HCT116 (cell line): ENCODE results near the gene ASS1. TPM values are rescaled to one million over a fixed set of nuclear protein-coding genes. Genes with fewer than 3 reads are reported as not detected.

Experiments
- ATAC-seq: fragments of 200-7000 bp; cut with Tn5 transposase; 2 replicates; pipeline ENCODE4 v1.9.1; 2020; ENCODE audit warnings: mild to moderate bottlenecking, moderate library complexity
- BruUV-seq: library from RNA; stranded (reverse); fragments of 400-500 nt; replicated peaks from 2 replicates; lab custom pipeline; 2021; lab: Mats Ljungman, UMichigan
- CTCF ChIA-PET: fragments of 300-600 bp; sonication (Branson Sonifier 250); formaldehyde crosslinking; loops from one replicate; lab custom pipeline; 2021; ENCODE audit warnings: antibody characterized with exemption; lab: Charles Lee
- POLR2A ChIA-PET: fragments of 300-600, 350-600 bp; sonication (Branson Sonifier 250); formaldehyde crosslinking; loops from one replicate; lab custom pipeline; 2021; ENCODE audit warnings: antibody characterized with exemption; lab: Charles Lee
- RAD21 ChIA-PET, 2 experiments: fragments of 300-600 bp; sonication (Branson Sonifier 250); formaldehyde crosslinking; loops; one replicate each; lab custom pipeline; 2023; ENCODE audit warnings: low total read pairs in 2 of 2; ENCODE audit not compliant: uncharacterized antibody in 2 of 2, unreplicated experiment in 2 of 2, low non-redundant PET in 1 of 2; lab: Charles Lee
- DNase-seq: peaks from one replicate; pipeline ENCODE4 v3.0.0-alpha.2; 2010; ENCODE audit warnings: low read depth, low spot score
- H2AFZ ChIP-seq: fragments of 200-600 bp; shearing (Covaris generic), sonication (generic); 2 replicates; pipeline ENCODE4 v1.6.1; 2017; ENCODE audit warnings: low read depth, mixed run types, mixed read lengths, antibody characterized with exemption, low read length; ENCODE audit not compliant: poor library complexity, severe bottlenecking
- H3K27ac ChIP-seq: 2 replicates; pipeline ENCODE4 v1.5.1; 2012; ENCODE audit warnings: low read depth, low read length
- H3K27me3 ChIP-seq: fragments of 200-600 bp; sonication (generic); 2 replicates; pipeline ENCODE4 v1.6.1; 2016; ENCODE audit warnings: mixed run types, low read length, mixed read lengths; ENCODE audit not compliant: insufficient read depth
- H3K36me3 ChIP-seq, 2 experiments: fragments of 200-500 bp in 1 of 2; fragments of 200-600 bp in 1 of 2; sonication (Bioruptor generic) in 1 of 2; sonication (generic) in 1 of 2; 2 replicates each; pipeline versions ENCODE4 v1.5.1 to v1.6.1; 2014 to 2016; ENCODE audit warnings: low read length in 2 of 2, inconsistent platforms in 1 of 2, mixed read lengths in 1 of 2, mixed run types in 1 of 2; ENCODE audit not compliant: insufficient read depth in 2 of 2, control insufficient read depth in 1 of 2
- H3K4me1 ChIP-seq, 2 experiments: fragments of 200-600 bp in 1 of 2; sonication (generic) in 1 of 2; 2 replicates each; pipeline versions ENCODE4 v1.5.1 to v1.6.1; 2012 to 2017; ENCODE audit warnings: low read length in 2 of 2, inconsistent platforms in 1 of 2, mild to moderate bottlenecking in 1 of 2, mixed read lengths in 1 of 2, mixed run types in 1 of 2, moderate library complexity in 1 of 2; ENCODE audit not compliant: insufficient read depth in 2 of 2, control insufficient read depth in 1 of 2
- H3K4me2 ChIP-seq: fragments of 200-600 bp; sonication (generic); 2 replicates; pipeline ENCODE4 v1.6.1; 2017; ENCODE audit warnings: mixed run types, low read length, mixed read lengths
- H3K4me3 ChIP-seq, 2 experiments: fragments of 200-600 bp in 1 of 2; sonication (generic) in 1 of 2; replicated peaks in 1 of 2; 2 replicates each; pipeline ENCODE4 v1.5.1; 2011 to 2016; ENCODE audit warnings: low read length in 2 of 2, control low read depth in 1 of 2, low read depth in 1 of 2, mild to moderate bottlenecking in 1 of 2, mixed read lengths in 1 of 2, mixed run types in 1 of 2
- H3K79me2 ChIP-seq: fragments of 200-600 bp; sonication (generic); 2 replicates; pipeline ENCODE4 v1.6.1; 2017; ENCODE audit warnings: mild to moderate bottlenecking, mixed run types, low read length, moderate library complexity, mixed read lengths; ENCODE audit not compliant: insufficient read depth
- H3K9ac ChIP-seq: fragments of 200-600 bp; sonication (generic); 2 replicates; pipeline ENCODE4 v1.6.1; 2016; ENCODE audit warnings: low read length, mixed read lengths
- H3K9me2 ChIP-seq: fragments of 200-600 bp; sonication (generic), shearing (Covaris generic); 2 replicates; pipeline ENCODE4 v1.6.1; 2017; ENCODE audit warnings: mixed run types, mild to moderate bottlenecking, moderate library complexity; ENCODE audit not compliant: insufficient read depth
- H3K9me3 ChIP-seq, 2 experiments: fragments of 200-500 bp in 1 of 2; fragments of 200-600 bp in 1 of 2; sonication (Bioruptor generic) in 1 of 2; sonication (generic) in 1 of 2; 2 replicates each; pipeline ENCODE4 v1.6.1; 2014 to 2017; ENCODE audit warnings: low read length in 2 of 2, mixed read lengths in 2 of 2, inconsistent platforms in 1 of 2, low read depth in 1 of 2, mild to moderate bottlenecking in 1 of 2, mixed run types in 1 of 2, moderate library complexity in 1 of 2; ENCODE audit not compliant: control insufficient read depth in 1 of 2, insufficient read depth in 1 of 2
- H4K20me1 ChIP-seq: fragments of 200-600 bp; sonication (generic), shearing (Covaris generic); 2 replicates; pipeline ENCODE4 v1.6.1; 2017; ENCODE audit warnings: mixed run types, mild to moderate bottlenecking, moderate library complexity; ENCODE audit not compliant: insufficient read depth
- CBX3 ChIP-seq: IDR thresholded peaks from 2 replicates; pipeline ENCODE4 v1.6.1; 2012; ENCODE audit warnings: low read depth
- CEBPB ChIP-seq: IDR thresholded peaks from 2 replicates; pipeline ENCODE4 v1.6.1; 2012; ENCODE audit warnings: low read depth
- EGR1 ChIP-seq: IDR thresholded peaks from 2 replicates; pipeline ENCODE4 v1.6.1; 2012; ENCODE audit warnings: low read depth
- EZH2 ChIP-seq: fragments of 200-600 bp; sonication (generic); IDR thresholded peaks from 2 replicates; pipeline ENCODE4 v1.6.1; 2017; ENCODE audit warnings: antibody characterized with exemption, mixed run types
- EZH2phosphoT487 ChIP-seq: fragments of 200-600 bp; IDR thresholded peaks from 2 replicates; pipeline ENCODE4 v1.6.1; 2018; ENCODE audit warnings: antibody characterized with exemption, borderline replicate concordance
- POLR2AphosphoS5 ChIP-seq: IDR thresholded peaks from 2 replicates; pipeline ENCODE4 v1.6.1; 2011; ENCODE audit warnings: mild to moderate bottlenecking, low read depth, low read length, moderate library complexity
- RAD21 ChIP-seq: IDR thresholded peaks from 2 replicates; pipeline ENCODE4 v1.6.1; 2012; ENCODE audit warnings: low read depth, mild to moderate bottlenecking
- SP1 ChIP-seq: IDR thresholded peaks from 2 replicates; pipeline ENCODE4 v1.6.1; 2012; ENCODE audit warnings: low read depth
- SRF ChIP-seq: IDR thresholded peaks from 2 replicates; pipeline ENCODE4 v1.6.1; 2012; ENCODE audit warnings: low read depth
- TCF7L2 ChIP-seq: IDR thresholded peaks from 2 replicates; pipeline ENCODE4 v1.7.0; 2011; ENCODE audit warnings: borderline replicate concordance, inconsistent platforms; ENCODE audit not compliant: insufficient read depth, insufficient read length; ENCODE audit errors: extremely low read depth
- ZFX ChIP-seq: fragments of 450-650 bp; IDR thresholded peaks from 2 replicates; pipeline ENCODE4 v1.6.1; 2017
- ZNF274 ChIP-seq: fragments of 200-500 bp; sonication (Bioruptor generic); IDR thresholded peaks from 2 replicates; pipeline ENCODE4 v1.6.1; 2014; ENCODE audit warnings: mild to moderate bottlenecking, low read depth, low read length, inconsistent platforms
- intact Hi-C: fragments of 100-400 bp; cut with micrococcal nuclease; formaldehyde crosslinking; loops from 2 replicates; pipeline ENCODE4 v1.10.0; 2022
- total RNA-seq: library from RNA; stranded (reverse); gene quantifications from one replicate; pipeline ENCODE4 v1.2.1, GENCODE V29; 2021; ENCODE audit not compliant: unreplicated experiment
- TF ChIP-seq, protein P1 (sequence below): IDR thresholded peaks from 2 replicates; pipeline ENCODE4 v1.6.1; 2012
- TF ChIP-seq, protein P2 (sequence below): IDR thresholded peaks from 2 replicates; pipeline ENCODE4 v1.6.1; 2011; ENCODE audit warnings: mild to moderate bottlenecking, low read length, moderate library complexity; ENCODE audit not compliant: insufficient replicate concordance; ENCODE audit errors: extremely low read depth
- TF ChIP-seq, protein P3 (sequence below): IDR thresholded peaks from 2 replicates; pipeline ENCODE4 v1.6.1; 2012

The ASS1 gene
- total RNA-seq, 1 experiment from 2014 or later = 92.6 TPM

DNA sequence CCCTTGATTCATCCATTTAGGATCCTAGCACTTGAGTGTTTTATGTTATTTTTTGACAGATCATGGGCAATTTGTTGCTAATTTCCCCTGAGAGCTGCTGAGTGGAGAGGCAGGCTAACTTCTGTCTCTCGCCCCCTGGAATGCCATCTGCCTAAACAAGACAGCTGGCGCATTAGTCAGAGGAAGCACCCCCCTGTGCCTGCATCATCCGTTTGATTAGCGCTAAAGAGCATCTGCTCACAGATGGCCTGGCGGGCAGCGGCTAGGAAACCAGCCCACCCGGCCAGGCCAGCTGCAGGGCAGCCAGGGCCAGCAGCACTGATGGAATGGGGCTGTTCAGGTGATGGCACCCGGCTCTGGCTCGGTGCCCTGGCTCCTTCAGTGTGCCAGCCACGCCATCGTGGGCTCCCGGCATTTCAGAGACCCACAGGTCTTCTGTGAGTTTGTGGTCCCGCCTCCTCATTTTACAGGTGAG is 22.9 kb upstream of the ASS1 start:
- no peak for ATAC-seq
- ChIA-PET CTCF (no interaction called here), RAD21 (no interaction called here), POLR2A (no interaction called here)
- no peak for DNase-seq
- H3K36me3 ChIP-seq = no peaks in the 10 kb centered on the region
- no peaks in the 10 kb centered on the region for H3K79me2 ChIP-seq
- no peak overlapping the region for H3K27ac ChIP-seq
- no TSS peak for BruUV-seq
- no peaks in the 10 kb centered on the region for H4K20me1 ChIP-seq
- H3K4me1 ChIP-seq = peaks cover 7 to 11% of the 10 kb centered on the region in 2 experiments
- H3K9ac ChIP-seq = no peak overlapping the region
- intact Hi-C loops = no loop called here
- TF ChIP-seq SP1 = no peak
- TF ChIP-seq CBX3 = no peak
- no peak for TF ChIP-seq EGR1
- no peak for TF ChIP-seq ZFX
- TF ChIP-seq ZNF274 = no peak
- no peaks in the 10 kb centered on the region for H3K27me3 ChIP-seq
- no peak overlapping the region for H3K4me3 ChIP-seq
- no peaks in the 10 kb centered on the region for H3K9me3 ChIP-seq
- H3K9me2 ChIP-seq = no peaks in the 10 kb centered on the region
- no peak overlapping the region for H3K4me2 ChIP-seq
- no peak overlapping the region for H2AFZ ChIP-seq

DNA sequence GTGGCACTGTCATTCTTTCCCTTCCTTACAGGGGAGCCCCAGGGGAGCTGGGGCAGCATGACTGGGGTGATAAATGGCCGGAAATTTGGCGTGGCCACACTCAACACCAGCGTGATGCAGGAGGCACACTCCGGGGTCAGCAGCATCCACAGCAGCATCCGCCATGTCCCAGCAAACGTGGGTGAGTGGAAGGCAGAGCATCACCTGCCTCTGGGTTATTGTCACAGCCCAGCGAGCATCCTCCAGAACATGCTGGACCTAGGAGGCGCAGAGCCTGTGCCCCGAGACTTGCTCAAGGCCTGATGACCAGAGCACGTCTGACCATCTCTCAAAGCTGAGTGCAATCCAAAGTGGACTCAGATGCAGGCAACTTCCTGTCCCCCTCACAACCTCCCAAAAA is 22.2 kb upstream of the ASS1 start:
- Histone ChIP-seq H3K4me3 (no peak overlapping the region), H3K27me3 (no peaks in the 10 kb centered on the region), H3K36me3 (no peaks in the 10 kb centered on the region), H3K9me3 (no peaks in the 10 kb centered on the region), H4K20me1 (no peaks in the 10 kb centered on the region), H3K27ac (no peak overlapping the region), H2AFZ (no peak overlapping the region), H3K4me1 (peaks cover 13 to 18% of the 10 kb centered on the region in 2 experiments), H3K9me2 (no peaks in the 10 kb centered on the region), H3K9ac (no peak overlapping the region), H3K4me2 (no peak overlapping the region), H3K79me2 (no peaks in the 10 kb centered on the region)
- intact Hi-C loops = no loop called here
- ChIA-PET CTCF (no interaction called here), POLR2A (no interaction called here), RAD21 (no interaction called here)
- ATAC-seq (no peak), DNase-seq (no peak)
- no TSS peak for BruUV-seq
- TF ChIP-seq RAD21 (no peak), ZFX (no peak), EZH2phosphoT487 (no peak), EGR1 (no peak), CEBPB (no peak), SP1 (no peak), EZH2 (no peak), SRF (no peak), POLR2AphosphoS5 (no peak), CBX3 (no peak), TCF7L2 (no peak), ZNF274 (no peak)
- TF ChIP-seq, protein P1, sequence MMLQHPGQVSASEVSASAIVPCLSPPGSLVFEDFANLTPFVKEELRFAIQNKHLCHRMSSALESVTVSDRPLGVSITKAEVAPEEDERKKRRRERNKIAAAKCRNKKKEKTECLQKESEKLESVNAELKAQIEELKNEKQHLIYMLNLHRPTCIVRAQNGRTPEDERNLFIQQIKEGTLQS = no peak
- TF ChIP-seq, protein P2, sequence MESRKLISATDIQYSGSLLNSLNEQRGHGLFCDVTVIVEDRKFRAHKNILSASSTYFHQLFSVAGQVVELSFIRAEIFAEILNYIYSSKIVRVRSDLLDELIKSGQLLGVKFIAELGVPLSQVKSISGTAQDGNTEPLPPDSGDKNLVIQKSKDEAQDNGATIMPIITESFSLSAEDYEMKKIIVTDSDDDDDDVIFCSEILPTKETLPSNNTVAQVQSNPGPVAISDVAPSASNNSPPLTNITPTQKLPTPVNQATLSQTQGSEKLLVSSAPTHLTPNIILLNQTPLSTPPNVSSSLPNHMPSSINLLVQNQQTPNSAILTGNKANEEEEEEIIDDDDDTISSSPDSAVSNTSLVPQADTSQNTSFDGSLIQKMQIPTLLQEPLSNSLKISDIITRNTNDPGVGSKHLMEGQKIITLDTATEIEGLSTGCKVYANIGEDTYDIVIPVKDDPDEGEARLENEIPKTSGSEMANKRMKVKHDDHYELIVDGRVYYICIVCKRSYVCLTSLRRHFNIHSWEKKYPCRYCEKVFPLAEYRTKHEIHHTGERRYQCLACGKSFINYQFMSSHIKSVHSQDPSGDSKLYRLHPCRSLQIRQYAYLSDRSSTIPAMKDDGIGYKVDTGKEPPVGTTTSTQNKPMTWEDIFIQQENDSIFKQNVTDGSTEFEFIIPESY = no peak
- TF ChIP-seq, protein P3, sequence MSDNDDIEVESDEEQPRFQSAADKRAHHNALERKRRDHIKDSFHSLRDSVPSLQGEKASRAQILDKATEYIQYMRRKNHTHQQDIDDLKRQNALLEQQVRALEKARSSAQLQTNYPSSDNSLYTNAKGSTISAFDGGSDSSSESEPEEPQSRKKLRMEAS = no peak
